Measurements from ENCODE around the gene HNF1B.
A peak's percentile ranks its signal among the peaks of the same experiment; 100 is the strongest.

HNF1B gene

GRCh38 chr17:37761059-37761458 is 16.2 kb upstream of the HNF1B start:
- DNase-seq, result no peak

GRCh38 chr17:37759014-37759637 is 14.3 kb upstream of the HNF1B start:
- DNase-seq, result no peak

- no peak for DNase-seq
Measured at GRCh38 chr17:37756051-37756450, 11.2 kb upstream of the HNF1B start.

- DNase-seq, result no peak
Measured at GRCh38 chr17:37755455-37755854, 10.6 kb upstream of the HNF1B start.

- DNase-seq, result no peak
Measured at GRCh38 chr17:37754363-37754762, 9.5 kb upstream of the HNF1B start.

- DNase-seq, result no peak
Measured at GRCh38 chr17:37752482-37752881, 7.6 kb upstream of the HNF1B start.

GRCh38 chr17:37750768-37751475 is 6.1 kb upstream of the HNF1B start:
- no peak for DNase-seq

GRCh38 chr17:37750292-37750691 is 5.4 kb upstream of the HNF1B start:
- DNase-seq, result no peak

GRCh38 chr17:37747222-37747621 is 2.4 kb upstream of the HNF1B start:
- no peak for DNase-seq

- DNase-seq, result no peak
Measured at GRCh38 chr17:37746617-37747016, 1.8 kb upstream of the HNF1B start.

GRCh38 chr17:37745801-37746426 is 1.1 kb upstream of the HNF1B start:
- DNase-seq, result no peak

- no peak for DNase-seq
Measured at GRCh38 chr17:37744633-37744927, 279 bp downstream of the HNF1B start.

- DNase-seq, result no peak
Measured at GRCh38 chr17:37743875-37744632, 805 bp downstream of the HNF1B start.

- DNase-seq, result no peak
Measured at GRCh38 chr17:37743612-37743874, 1.3 kb downstream of the HNF1B start.

GRCh38 chr17:37742762-37743611 is 1.9 kb downstream of the HNF1B start:
- no peak for DNase-seq

GRCh38 chr17:37742116-37742761 is 2.6 kb downstream of the HNF1B start:
- DNase-seq, result no peak

- no peak for DNase-seq
Measured at GRCh38 chr17:37741341-37742115, 3.3 kb downstream of the HNF1B start.

- no peak for DNase-seq
Measured at GRCh38 chr17:37740915-37741314, 3.9 kb downstream of the HNF1B start.

GRCh38 chr17:37737971-37738370 is 6.9 kb downstream of the HNF1B start:
- DNase-seq, result no peak

GRCh38 chr17:37737081-37737480 is 7.8 kb downstream of the HNF1B start:
- DNase-seq, result no peak

- peak; percentile 29 for DNase-seq
Measured at GRCh38 chr17:37736428-37736827, 8.4 kb downstream of the HNF1B start.

GRCh38 chr17:37735165-37735564 is 9.7 kb downstream of the HNF1B start:
- DNase-seq, result no peak

Data from NK-92 treated with Interleukin-12 subunit alpha and Interleukin-12 subunit beta, amount 100 ng/mL, for 24 hours (cell line).